ENCODE measurements around the gene SPOCK1.

The SPOCK1 gene

GRCh38 chr5:137073189-137073588, 425.9 kb downstream of the SPOCK1 start:
- no peak for TF ChIP-seq CTCF (IDR thresholded peaks at IDR 0.05; ENCODE audit: low read depth, low read length, missing control alignments)
- Histone ChIP-seq H3K27me3 (replicated peaks) (no peaks in the 10 kb centered on the region), H3K36me3 (replicated peaks) (no peaks in the 10 kb centered on the region), H3K4me3 (ENCODE audit: low read depth, low read length) (no peak overlapping the region), H3K27ac (no peak overlapping the region)
- DNase-seq = no peak
- in situ Hi-C loops (cut with HindIII; ENCODE audit: low pct_ligation_motif_present, low sequenced_read_pairs) = no loop called here

- in situ Hi-C loops (cut with HindIII; ENCODE audit: low pct_ligation_motif_present, low sequenced_read_pairs) = no loop called here
- no peak for TF ChIP-seq CTCF (IDR thresholded peaks at IDR 0.05; ENCODE audit: low read depth, low read length, missing control alignments)
- Histone ChIP-seq H3K4me3 (ENCODE audit: low read depth, low read length) (no peak overlapping the region), H3K27ac (no peak overlapping the region), H3K36me3 (replicated peaks) (no peaks in the 10 kb centered on the region), H3K27me3 (replicated peaks) (no peaks in the 10 kb centered on the region)
- DNase-seq = no peak
Observed at GRCh38 chr5:137072361-137073115, 426.6 kb downstream of the SPOCK1 start.

- Histone ChIP-seq H3K27me3 (replicated peaks) (no peaks in the 10 kb centered on the region), H3K4me3 (ENCODE audit: low read depth, low read length) (no peak overlapping the region), H3K36me3 (replicated peaks) (no peaks in the 10 kb centered on the region), H3K27ac (no peak overlapping the region)
- DNase-seq = no peak
- TF ChIP-seq CTCF (IDR thresholded peaks at IDR 0.05; ENCODE audit: low read depth, low read length, missing control alignments) = no peak
- in situ Hi-C loops (cut with HindIII; ENCODE audit: low pct_ligation_motif_present, low sequenced_read_pairs) = no loop called here
Observed at GRCh38 chr5:137071931-137072330, 427.2 kb downstream of the SPOCK1 start.

DNA sequence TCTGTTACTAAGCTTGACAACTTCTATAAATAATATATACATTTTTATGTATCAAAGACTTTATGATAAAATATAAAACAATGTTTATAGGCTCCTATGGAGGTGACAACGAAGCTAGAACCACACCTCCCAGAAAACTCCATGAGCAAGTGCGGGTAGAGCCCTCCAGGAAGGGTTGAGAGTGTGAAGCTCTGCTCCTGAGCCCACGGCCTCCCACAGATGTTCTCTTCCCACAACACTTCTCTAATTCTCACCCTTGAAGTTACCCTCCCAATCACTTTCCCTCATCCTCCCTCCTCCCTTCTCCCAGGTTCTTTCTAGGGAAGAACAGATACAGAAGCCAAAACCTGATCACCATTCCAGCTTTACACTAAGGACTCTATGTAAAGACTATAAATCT, 427.6 kb downstream of the SPOCK1 start:
- Histone ChIP-seq H3K4me3 (ENCODE audit: low read depth, low read length) (no peak overlapping the region), H3K27me3 (replicated peaks) (no peaks in the 10 kb centered on the region), H3K27ac (no peak overlapping the region), H3K36me3 (replicated peaks) (no peaks in the 10 kb centered on the region)
- in situ Hi-C loops (cut with HindIII; ENCODE audit: low pct_ligation_motif_present, low sequenced_read_pairs) = no loop called here
- DNase-seq = no peak
- TF ChIP-seq CTCF (IDR thresholded peaks at IDR 0.05; ENCODE audit: low read depth, low read length, missing control alignments) = no peak

GRCh38 chr5:137070521-137070920, 428.6 kb downstream of the SPOCK1 start:
- TF ChIP-seq CTCF (IDR thresholded peaks at IDR 0.05; ENCODE audit: low read depth, low read length, missing control alignments) = no peak
- Histone ChIP-seq H3K4me3 (ENCODE audit: low read depth, low read length) (no peak overlapping the region), H3K27ac (no peak overlapping the region), H3K27me3 (replicated peaks) (no peaks in the 10 kb centered on the region), H3K36me3 (replicated peaks) (no peaks in the 10 kb centered on the region)
- in situ Hi-C loops (cut with HindIII; ENCODE audit: low pct_ligation_motif_present, low sequenced_read_pairs) = no loop called here
- DNase-seq = no peak

- DNase-seq = no peak
- Histone ChIP-seq H3K36me3 (replicated peaks) (no peaks in the 10 kb centered on the region), H3K27ac (no peak overlapping the region), H3K27me3 (replicated peaks) (no peaks in the 10 kb centered on the region), H3K4me3 (ENCODE audit: low read depth, low read length) (no peak overlapping the region)
- TF ChIP-seq CTCF (IDR thresholded peaks at IDR 0.05; ENCODE audit: low read depth, low read length, missing control alignments) = no peak
- in situ Hi-C loops (cut with HindIII; ENCODE audit: low pct_ligation_motif_present, low sequenced_read_pairs) = no loop called here
Observed at GRCh38 chr5:137069358-137069757, 429.8 kb downstream of the SPOCK1 start.
